Stimulated activated CD8-positive, alpha-beta memory T cell treated with anti-CD3 and anti-CD28 coated beads, Interleukin-12 subunit alpha, Interleukin-12 subunit beta, amount 100 ng/mL, for 1 hour (primary cell): ENCODE measurements around the gene PIP4K2A.
"Not testable (repeated sequence)": the region's sequence is repeated elsewhere in the genome, so short reads cannot be mapped to it uniquely, and the experiment has no call there.

Experiments
- DNase-seq: peaks from one replicate; pipeline ENCODE4 v3.0.0-alpha.2; 2020; ENCODE audit warnings: low read depth

PIP4K2A gene

DNA sequence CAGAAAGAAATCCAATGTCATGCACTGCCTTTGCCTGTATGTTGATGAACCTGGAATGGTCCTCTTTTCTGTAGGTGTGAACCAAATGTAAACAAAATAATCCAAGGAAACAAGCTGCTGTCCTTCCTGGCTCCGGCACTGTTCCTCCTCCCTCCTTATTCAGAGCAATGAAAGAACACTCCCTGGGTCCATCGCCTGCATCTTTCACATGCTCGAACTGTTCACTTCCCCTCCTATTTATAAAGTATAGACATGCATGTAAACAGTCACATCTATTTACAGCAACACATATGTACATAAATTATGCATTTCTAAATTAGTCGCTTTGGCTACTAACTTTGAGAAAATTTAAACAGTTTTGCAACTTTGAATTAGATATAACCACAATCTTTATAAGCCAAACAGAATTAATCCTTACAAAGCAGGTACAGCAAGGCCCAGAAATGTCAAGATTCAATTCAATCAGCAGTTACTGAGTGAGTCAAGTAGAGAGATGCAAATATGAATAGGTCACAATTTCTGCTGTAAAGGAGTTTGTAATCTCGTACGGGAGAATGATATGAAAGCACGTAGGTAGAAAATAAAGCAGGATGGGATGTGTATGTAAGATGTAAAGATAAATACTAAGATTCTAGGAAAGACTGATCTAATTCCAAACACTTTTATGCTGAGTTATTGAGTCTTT lies 162.6 kb downstream of the PIP4K2A start:
- DNase-seq = no peak

DNA sequence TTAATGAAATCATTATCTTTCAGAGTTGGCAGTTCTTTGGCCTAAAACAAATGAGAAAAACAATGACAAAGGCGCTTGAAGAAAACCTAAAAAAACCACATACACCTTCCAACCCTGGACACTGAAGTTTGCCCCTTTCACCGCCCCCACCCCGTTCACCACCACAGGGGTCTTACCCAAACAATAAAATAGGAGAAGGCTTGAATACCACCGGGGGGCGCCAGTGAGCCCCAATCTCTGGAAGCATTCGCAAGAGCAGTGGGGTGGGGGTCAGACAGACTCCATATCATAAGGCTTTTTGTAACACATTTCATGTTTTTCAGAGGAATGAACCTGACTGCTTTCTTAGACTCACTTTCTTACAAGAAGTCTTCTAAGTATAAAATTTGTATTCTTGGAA lies 163.6 kb downstream of the PIP4K2A start:
- peak; percentile 53 for DNase-seq

DNA sequence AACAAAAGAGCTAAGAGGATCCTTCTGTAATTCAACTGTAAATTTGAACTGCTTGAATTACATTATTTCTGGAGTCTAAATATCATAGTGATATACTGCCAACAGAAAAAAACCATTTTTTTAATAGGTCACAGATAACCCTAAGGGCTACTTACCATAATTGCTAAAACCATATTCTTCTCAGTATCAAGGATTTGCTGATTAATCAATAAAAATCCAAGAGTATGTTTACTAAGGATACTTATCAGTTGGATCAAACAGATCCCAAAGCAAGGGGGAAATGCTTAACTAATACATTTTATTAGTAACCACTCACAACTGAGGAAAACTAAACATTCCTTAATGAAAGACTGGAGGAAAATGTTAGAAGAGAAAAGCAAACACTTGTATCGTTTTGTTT lies 166.0 kb downstream of the PIP4K2A start:
- DNase-seq = no peak

DNA sequence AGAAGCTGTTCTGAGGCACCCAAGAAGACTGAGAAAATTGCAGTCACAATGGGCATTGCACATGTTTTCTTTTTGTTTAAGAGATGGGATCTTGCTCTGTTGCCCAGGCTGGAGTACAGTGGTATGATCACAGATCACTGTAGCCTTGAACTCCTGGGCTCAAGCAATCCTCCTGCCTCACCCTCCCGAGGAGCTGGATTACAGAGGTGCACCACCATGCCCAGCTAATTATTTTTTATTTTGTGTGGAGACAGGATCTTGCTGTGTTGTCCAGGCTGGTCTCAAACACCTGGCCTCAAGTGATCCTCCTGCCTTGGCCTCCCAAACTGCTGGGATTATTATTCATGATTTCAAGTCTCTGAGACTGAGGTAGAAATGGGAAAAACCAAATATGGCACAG lies 168.7 kb downstream of the PIP4K2A start:
- DNase-seq = no peak

DNA sequence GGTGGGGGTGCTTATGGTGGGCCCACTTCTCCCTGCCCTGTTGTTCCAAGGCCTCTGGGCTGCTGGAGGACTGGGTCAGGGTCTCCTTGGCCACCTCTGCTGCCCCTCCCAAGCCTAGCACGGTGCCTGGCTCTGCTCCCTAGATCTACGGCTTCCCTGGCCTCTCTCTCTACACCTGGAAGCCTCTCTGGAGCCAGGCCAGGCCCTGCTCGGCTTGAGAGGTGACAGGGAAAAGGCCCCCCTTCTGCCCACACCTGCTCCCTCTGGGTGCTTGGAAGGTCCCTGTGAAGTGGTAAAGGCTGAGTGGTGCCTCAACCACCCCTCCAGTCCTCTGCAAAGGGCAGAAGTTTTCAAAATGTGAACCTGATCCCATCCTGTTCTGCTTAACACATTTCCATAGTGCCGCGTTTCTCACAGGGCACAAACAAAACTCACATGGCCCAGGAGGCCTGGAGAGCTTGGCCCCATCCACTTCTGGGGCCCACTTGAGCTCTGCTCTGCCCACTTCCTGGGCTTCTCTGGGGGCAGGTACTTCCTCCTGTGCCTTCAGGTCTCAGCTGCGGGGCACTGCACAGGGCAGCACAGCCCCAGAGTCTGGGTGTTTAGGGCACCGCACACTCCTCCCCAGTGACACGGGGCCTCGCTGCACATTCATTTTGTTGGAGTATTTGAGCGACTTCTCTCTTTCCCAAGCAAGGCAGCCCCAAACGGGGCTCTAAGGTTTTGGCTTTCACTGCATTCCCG lies 169.9 kb downstream of the PIP4K2A start:
- DNase-seq = no peak

DNA sequence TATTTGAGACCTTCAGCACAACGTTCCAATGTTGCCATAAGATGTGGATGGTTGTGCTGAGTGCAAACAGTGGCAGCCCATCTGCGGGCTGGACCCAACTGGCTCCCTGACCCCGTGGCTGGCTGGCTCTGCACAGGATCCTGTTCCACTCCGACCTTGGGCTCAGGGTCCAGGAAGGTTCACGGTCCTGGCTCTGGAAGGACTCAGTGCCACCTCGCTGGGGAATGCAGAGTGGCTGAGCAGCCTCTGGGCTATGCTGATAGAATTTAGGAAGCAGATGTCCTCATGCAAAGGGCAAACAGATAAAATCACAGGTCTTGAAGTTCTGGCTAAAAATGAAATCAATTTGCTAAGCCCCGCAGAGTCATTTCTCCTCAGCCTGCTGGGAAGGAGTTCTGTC lies 171.6 kb downstream of the PIP4K2A start:
- DNase-seq = no peak

DNA sequence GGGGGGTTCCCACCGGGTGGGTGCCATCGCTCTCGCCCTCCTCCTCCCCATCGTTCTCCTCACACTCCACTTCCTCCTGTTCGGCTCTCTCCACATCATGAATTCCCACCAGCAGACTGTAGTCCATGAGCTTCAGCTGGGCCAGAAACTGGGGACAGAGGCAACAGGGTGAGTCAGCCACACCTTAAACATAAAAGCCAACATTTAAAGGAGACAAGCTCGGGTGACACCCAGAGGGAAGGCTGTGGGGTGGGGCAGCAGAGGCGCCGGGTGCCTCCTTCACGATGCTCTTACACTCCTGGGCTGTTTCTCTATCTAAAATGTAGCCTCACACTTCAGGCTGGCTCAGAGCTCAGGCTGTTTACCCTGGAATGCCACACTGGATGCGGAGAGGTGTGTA lies 172.5 kb downstream of the PIP4K2A start:
- DNase-seq = no peak

DNA sequence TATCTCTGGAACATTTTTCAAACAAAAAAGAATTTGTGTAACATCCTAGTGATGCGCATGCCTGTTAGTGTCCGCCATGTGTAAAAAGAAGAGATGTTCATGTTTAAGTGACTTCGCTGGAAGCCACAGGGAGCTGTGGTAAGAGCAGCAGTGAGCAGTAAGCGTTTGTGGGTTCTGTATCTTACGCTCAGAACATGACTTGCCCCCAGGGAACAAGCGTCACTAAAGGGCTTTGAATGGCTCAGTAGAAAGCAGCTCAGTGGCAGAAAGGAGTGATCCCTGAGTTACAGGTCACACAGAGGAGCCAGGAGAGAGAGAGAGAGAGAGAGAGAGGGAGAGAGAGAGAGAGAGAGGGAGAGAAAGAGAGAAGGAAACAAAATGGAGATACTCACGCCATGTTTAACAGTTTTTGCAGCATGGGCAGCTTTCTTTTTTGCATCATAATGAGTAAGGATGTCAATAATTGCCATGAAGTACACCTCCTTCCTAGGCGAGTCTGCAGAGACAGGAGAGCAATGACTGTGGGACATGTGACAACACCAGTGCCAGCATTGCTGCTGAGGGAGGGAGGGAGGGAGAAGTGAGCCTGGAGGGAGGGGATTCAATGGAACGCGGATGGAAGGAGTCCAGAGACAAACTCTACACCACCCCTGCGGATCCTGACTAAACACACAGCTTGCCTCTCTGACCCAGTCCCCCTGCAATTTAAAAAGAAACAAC lies 174.6 kb downstream of the PIP4K2A start:
- DNase-seq = no peak

DNA sequence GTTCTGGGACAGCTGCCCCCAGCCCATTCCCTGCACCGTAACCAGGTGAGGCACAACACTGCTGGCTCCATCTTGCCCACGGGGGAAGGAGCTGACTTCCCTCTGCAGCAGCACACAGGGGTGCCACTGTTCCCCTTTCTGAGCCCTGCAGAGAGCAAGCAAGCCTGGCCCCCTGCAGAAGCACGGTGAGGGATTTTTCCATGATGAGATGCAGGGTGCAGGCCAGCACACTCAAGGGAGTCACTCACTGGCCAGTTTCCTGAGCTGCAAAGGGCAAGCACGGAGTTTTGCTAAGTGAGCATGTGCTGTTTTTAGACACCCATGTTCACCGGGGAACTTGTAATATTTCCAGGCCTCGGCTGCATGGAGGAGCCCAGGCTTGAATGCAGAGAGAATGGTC lies 176.6 kb downstream of the PIP4K2A start:
- DNase-seq = no peak

DNA sequence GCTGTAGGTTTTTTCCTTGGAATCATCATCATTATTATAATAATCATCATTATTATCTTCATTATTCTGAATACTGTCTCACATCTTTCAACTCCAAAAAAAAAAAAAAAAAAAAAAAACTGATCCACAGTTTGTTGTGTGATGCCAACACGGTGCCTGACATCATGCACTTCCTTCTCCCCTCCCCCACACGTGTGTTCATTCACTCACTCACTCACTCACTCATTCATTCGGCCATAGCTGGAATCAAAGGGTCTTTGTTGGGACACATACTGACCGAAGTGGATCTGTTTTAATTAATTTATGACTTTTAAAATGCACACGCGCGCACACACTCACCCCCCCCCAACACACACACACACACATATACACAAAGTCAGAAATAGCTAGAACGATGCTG lies 177.8 kb downstream of the PIP4K2A start:
- DNase-seq = no peak

DNA sequence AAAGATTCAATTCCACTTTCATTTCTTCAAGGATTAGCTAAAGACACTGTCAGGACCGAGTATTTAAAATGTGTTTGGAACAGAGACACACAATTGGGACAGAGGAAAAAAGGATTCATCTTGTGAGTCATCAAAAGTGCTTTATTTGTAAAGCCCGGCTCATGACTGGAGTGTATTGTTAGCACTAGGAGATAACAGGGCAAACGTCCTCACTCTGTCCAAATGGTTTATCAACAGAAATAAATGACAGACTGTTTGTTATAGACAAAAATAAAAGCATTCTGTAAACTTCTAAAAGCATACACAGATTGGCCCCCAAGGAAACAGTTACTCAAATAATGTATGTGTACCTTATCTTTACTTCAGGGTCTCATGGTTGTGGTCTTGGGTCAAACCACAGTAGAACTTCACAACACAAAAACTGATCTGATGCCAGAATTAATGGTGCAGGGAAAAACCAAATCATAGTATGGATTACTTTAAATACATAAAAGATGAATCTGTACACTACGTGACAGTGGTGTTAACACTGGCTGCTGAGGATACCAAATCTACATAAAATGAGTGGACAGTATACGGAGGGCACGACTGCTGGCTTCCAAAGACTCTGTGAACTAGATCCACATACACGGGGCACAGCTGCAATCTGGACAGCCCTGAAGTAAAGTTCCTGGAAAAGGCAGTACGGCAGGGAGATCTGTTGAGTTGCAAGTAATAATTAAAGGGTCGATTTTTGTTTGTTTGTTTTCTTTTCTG lies 179.4 kb downstream of the PIP4K2A start:
- DNase-seq = no peak

DNA sequence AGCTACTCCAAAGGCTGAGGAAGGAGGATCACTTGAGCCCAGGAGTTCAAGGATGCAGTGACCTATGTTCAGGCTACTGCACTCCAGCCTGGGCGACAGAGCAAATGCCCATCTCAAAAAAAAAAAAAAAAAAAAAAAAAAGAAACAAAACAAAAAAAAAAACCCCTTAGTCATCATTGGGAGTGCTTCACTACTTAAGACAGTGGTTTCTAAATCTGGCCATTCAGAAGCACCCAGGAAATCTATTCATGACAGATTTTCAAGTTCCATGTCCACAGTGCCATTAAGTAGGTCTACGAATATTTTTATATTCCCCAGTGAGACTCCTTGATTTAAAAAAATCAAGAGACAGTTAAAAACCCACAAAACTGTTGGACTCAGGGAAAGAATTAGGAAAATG lies 182.9 kb downstream of the PIP4K2A start:
- DNase-seq = no peak

DNA sequence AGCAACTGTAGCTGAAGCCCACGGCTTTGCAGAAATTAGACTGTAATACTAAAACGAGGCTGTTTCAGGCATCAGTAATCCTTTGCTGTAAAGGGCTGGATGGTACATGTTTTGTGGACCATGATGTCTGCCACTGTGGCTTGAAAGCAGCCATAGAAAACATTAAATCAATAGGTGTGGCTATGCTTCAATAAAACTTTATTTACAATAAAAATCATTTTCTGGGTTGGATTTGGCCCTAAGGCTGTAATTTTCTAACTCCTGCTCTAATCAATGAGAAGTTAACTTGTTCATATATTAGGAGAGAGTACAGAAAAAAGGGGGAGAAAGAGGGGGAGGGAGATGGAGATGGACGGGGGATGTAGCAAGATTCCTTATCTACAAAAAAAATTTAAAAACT lies 183.4 kb downstream of the PIP4K2A start:
- no peak for DNase-seq

DNA sequence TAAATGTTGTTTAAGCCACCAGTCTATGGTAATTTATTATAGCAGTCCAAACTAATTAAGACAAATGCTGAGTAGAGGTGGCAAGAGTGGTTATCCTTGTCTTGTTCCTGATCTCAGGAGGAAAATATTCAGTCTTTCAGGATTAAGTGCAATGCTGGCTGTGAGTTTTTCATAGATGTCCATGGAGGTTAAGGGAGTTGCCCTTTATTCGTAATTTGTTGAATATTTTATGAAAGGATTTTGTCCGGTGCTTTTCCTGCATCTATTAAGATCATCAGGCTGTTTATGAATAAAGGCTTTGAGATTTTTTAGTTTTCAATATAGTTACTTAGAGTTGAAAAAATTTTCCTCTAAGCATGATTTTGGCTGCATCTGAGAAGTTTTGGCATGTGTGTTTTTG lies 186.9 kb downstream of the PIP4K2A start:
- no peak for DNase-seq

DNA sequence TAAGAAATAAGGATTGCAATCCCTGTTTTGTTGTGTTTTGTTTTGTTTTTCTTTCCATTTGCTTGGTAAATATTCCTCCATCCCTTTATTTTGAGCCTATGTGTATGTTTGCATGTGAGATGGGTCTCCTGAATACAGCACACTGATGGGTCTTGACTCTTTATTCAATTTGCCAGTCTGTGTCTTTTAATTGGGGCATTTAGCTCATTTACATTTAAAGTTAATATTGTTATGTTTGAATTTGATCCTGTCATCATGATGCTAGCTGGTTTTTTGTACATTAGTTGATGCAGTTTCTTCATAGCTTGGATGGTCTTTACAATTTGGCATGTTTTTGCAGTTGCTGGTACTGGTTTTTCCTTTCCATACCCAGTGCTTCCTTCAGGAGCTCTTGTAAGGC lies 190.0 kb downstream of the PIP4K2A start:
- DNase-seq = not testable (repeated sequence)

DNA sequence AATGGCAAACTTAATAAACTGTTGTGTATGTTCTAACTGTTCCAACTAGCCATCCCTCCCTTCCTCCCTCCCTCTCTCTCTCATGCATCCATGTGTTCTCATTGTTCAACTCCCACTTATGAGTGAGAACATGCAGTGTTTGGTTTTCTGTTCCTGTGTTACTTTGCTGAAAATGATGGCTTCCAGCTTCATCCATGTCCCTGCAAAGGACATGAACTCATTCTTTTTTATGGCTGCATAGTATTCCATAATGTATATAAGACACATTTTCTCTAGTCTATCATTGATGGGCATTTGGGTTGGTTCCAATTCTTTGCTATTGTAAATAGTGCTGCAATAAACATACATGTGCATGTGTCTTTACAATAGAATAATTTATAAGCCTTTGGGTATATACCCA lies 193.7 kb downstream of the PIP4K2A start:
- DNase-seq = not testable (repeated sequence)

DNA sequence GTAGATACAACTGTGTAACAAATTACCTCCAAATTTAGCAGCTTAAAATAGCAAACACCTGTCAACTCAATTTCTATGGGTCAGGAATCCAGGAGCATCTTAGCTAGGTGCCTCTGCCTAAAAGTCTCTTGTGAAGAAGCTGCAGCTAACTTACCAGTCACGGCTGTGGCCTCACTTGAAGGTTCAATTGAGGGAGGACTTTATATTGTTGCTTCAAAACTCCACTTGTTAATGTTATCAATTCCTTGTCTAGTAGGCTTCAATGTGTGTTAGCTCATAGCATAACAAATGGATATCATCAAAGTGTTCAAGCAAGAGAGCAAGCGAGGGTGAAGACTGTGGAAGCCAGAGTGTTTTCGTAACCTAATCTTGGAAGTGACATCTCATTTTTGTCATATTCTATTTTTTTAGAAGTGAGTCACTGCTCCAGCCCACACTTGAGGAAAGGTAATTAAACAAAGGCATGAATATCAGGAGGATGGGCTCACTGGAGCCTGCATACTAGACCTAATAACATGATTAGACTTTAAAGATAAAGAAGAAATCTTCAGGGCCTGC lies 196.1 kb downstream of the PIP4K2A start:
- no peak for DNase-seq

DNA sequence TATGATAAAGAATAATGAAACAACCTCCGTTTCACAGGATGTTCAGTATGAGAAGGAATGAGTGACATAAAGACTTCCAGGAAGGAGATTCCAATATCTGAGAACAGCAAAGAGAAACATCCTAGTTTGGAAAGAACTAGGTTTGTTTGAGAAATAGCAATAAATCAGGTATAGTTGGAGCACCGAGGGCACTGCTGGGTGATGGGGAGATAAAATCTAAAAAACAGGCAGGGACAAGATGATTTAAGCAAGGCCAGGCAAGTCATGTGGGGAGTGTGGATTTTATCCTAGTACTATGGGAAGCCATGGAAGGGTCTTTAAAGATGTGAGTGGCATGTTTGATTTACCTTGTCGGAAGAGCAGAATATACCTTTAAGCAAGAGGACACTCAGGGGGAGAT lies 199.4 kb downstream of the PIP4K2A start:
- no peak for DNase-seq

DNA sequence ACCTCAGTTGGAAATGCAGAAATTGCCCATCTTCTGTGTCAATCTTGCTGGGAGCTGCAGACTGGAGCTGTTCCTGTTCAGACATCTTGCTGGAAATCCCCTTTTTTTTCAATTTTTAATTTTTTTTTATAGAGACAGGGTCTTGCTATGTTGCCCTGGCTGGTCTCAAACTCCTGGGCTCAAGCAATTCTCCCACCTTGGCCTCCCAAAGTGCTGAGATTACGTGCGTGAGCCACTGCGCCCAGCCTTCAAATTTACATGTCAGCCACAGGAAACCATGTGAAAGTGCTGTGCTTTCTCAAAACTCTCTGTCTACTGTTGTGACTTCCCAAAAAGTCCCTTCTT lies 200.0 kb downstream of the PIP4K2A start:
- not testable (repeated sequence) for DNase-seq

DNA sequence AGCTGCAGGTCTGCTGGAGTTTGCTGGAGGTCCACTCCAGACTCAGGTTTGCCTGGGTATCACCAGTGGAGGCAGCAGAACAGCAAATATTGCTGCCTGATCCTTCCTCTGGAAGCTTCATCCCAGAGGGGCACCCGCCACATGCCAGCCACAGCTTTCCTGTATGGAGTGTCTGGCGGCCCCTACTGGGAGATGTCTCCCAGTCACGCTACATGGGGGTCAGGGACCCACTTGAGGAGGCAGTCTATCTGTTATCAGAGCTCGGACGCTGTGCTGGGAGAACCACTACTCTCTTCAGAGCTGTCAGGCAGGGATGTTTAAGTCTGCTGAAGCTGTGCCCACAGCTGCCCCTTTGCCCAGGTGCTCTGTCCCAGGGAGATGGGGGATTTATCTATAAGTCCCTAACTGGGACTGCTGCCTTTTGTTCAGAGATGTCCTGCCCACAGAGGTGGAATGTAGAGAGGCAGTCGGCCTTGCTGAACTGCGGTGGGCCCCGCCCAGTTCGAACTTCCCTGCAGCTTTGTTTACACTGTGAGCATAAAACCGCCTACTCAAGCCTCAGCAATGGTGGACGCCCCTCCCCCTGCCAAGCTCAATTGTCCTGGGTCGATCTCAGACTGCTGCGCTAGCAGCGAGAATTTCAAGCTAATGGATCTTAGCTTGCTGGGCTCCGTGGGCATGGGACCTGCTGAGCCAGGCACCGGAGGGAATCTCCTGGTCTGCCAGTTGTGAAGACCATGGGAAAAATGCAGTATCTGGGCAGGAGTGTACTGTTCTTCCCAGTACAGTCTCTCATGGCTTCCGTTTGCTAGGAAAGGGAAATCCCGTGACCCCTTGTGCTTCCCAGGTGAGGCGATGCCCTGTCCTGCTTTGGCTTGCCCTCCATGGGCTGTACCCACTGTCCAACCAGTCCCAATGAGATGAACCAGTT lies 200.6 kb downstream of the PIP4K2A start:
- not testable (repeated sequence) for DNase-seq

DNA sequence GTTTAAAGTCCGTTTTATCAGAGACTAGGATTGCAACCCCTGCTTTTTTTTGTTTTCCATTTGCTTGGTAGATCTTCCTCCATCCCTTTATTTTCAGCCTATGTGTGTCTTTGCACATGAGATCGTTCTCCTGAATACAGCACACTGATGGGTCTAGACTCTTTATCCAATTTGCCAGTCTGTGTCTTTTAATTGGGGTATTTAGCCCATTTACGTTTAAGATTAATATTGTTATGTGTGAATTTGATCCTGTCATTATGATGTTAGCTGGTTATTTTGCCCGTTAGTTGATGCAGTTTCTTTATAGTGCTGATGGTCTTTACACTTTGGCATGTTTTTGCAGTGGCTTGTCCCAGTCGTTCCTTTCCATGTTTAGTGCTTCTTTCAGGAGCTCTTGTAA lies 202.4 kb downstream of the PIP4K2A start:
- DNase-seq = not testable (repeated sequence)
